Measurements from ENCODE around the gene DNAJB13. TPM values are rescaled to one million over a fixed set of nuclear protein-coding genes. Genes with fewer than 3 reads are reported as not detected.

The DNAJB13 gene
- total and polyA plus RNA-seq, 12 donors = 0.14 to 0.65 (median 0.34) TPM; not detected in 4

- Histone ChIP-seq H3K4me1 (replicated peaks in 1 of 2) (peaks cover 0 to 13% of the 10 kb centered on the region in 2 donors), H3K36me3 (replicated peaks in 1 of 2) (peaks cover 0 to 38% of the 10 kb centered on the region in 2 donors), H3K27me3 (no peaks in the 10 kb centered on the region), H3K9me3 (replicated peaks in 1 of 3) (no peaks in the 10 kb centered on the region), H3K4me3 (no peak overlapping the region), H3K27ac (no peak overlapping the region)
- DNase-seq = no peak
- intact Hi-C loops (cut with DNase I) = no loop called here
- TF ChIP-seq CTCF (IDR thresholded peaks at IDR 0.05) (no peak), POLR2A (IDR thresholded peaks at IDR 0.05) (no peak)
Measured at GRCh38 chr11:73913472-73913871, 37.4 kb upstream of the DNAJB13 start.

DNA sequence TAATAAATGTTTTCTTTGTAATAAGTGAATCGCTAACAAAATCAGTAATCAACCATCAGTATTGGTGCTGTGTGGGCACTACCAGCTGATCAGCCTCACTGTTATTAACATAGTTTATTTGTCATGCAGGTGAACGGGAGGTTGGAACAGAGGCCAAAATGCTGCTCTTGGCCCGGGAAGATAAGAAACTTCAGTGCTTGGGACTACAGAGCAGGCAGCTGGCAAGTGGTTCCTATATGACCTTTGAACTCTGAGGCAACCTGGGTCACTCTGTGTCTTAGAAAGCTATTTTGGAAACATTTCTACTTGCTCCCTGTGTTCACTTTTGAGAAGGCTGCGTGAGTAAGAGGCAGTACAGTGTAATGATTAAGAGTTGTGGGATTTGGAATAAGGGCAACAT, 36.5 kb upstream of the DNAJB13 start:
- no peaks in the 10 kb centered on the region for H3K27me3 ChIP-seq
- H3K36me3 ChIP-seq (replicated peaks in 1 of 2) = peaks cover 0 to 44% of the 10 kb centered on the region in 2 donors
- no peak overlapping the region for H3K4me3 ChIP-seq
- DNase-seq = no peak
- TF ChIP-seq CTCF (IDR thresholded peaks at IDR 0.05) (no peak), POLR2A (IDR thresholded peaks at IDR 0.05) (no peak)
- WGBS, 4 donors = 78 to 86% (median 85%) methylated on average over 4 of the region's 4 CpGs
- no peak overlapping the region for H3K27ac ChIP-seq
- intact Hi-C loops (cut with DNase I) = no loop called here
- H3K4me1 ChIP-seq (replicated peaks in 1 of 2) = peaks cover 0 to 13% of the 10 kb centered on the region in 2 donors
- H3K9me3 ChIP-seq (replicated peaks in 1 of 3) = no peaks in the 10 kb centered on the region

GRCh38 chr11:73916435-73916834, 34.4 kb upstream of the DNAJB13 start:
- no peaks in the 10 kb centered on the region for H3K9me3 ChIP-seq (replicated peaks in 1 of 3)
- no peak overlapping the region for H3K4me3 ChIP-seq
- DNase-seq = peak in 3 of 7 donors; percentile 20 to 46 (median 21)
- peaks cover 0 to 13% of the 10 kb centered on the region in 2 donors for H3K4me1 ChIP-seq (replicated peaks in 1 of 2)
- H3K36me3 ChIP-seq (replicated peaks in 1 of 2) = peaks cover 0 to 44% of the 10 kb centered on the region in 2 donors
- TF ChIP-seq POLR2A (IDR thresholded peaks at IDR 0.05) (no peak), CTCF (IDR thresholded peaks at IDR 0.05) (no peak)
- H3K27me3 ChIP-seq = no peaks in the 10 kb centered on the region
- H3K27ac ChIP-seq = peak overlapping the region in 2 of 5 donors; percentile 16 to 19
- WGBS, 4 donors = 35 to 59% (median 49%) methylated on average over 1 of the region's 1 CpG
- intact Hi-C loops (cut with DNase I) = no loop called here

DNA sequence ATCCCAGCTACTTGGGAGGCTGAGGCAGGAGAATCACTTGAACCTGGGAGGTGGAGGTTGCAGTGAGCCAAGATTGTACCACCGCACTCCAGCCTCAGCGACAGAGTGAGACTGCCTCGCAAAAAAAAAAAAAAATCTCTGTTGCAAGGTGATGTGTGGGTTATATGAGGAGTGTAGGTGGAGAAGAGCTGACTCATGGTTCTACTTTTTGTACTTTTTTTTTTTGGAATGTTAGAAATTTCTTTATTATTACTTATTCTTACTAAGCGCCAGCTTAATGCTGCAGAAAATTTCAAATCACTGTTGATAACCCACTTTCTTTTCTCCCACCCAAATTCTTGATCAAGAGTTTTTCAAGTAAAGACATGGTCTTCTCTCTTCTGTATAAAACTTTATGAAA, 29.6 kb upstream of the DNAJB13 start:
- Histone ChIP-seq H3K4me3 (no peak overlapping the region), H3K27me3 (no peaks in the 10 kb centered on the region), H3K4me1 (replicated peaks in 1 of 2) (peaks cover 0 to 9% of the 10 kb centered on the region in 2 donors), H3K27ac (no peak overlapping the region), H3K9me3 (replicated peaks in 1 of 3) (no peaks in the 10 kb centered on the region), H3K36me3 (replicated peaks in 1 of 2) (peaks cover 0 to 53% of the 10 kb centered on the region in 2 donors)
- no peak for DNase-seq
- intact Hi-C loops (cut with DNase I) = no loop called here
- no peak for TF ChIP-seq CTCF (IDR thresholded peaks at IDR 0.05)
- TF ChIP-seq POLR2A (IDR thresholded peaks at IDR 0.05) = no peak
- 96 to 100% (median 98%) methylated on average over 4 of the region's 4 CpGs for WGBS, 4 donors

Data from adrenal gland (tissue), 12 donors.